EH (cell line): ENCODE data around the gene CRACR2A.

Experiments
- DNase-seq: peaks from one replicate; pipeline ENCODE4 v3.0.0-alpha.2; 2015; ENCODE audit warnings: low read depth

Gene CRACR2A

GRCh38 chr12:3622021-3622821, 130.7 kb downstream of the CRACR2A start:
- DNase-seq: no peak

- DNase-seq: no peak
Observed at GRCh38 chr12:3620856-3621255, 132.1 kb downstream of the CRACR2A start.

DNA sequence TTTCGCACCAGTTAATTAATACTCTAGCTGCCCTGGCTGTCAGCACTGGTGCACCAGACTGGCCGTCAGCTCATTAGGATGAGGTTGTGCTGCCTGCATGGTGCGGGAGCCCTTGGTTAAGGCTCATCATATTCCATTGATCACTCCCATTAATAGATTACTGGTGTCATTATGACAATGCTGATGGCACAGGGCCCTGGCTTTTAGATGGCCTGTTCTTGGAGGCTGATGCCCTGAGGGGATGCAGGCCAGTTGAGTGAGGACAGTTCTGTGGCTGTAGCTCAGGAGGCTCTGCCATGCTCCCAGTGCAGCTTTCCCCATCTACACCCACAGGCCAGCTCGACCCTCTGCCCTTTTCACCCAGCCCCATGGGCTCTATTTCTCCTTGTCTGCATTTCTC, 135.3 kb downstream of the CRACR2A start:
- DNase-seq: no peak

DNA sequence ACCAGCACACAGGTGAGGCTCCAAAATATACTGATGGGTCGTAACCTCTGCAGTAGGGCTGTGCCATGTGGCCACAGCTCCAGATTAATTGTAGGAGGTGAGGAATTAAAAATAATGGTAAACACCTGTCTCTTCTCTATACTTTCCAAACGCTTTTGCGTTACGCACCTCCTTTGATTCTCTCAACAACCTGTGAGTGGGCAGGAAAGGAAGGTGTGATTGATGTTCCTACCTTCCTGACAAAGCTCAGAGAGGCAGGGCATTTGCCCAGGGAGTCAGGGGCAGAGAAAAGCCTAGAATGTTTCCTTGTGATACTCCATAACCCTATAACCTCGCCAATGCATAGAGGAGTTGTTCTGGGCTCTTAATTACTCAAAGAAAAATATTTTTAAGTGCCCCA, 137.0 kb downstream of the CRACR2A start:
- no peak for DNase-seq

- DNase-seq: no peak
Observed at GRCh38 chr12:3614806-3615466, 138.0 kb downstream of the CRACR2A start.

DNA sequence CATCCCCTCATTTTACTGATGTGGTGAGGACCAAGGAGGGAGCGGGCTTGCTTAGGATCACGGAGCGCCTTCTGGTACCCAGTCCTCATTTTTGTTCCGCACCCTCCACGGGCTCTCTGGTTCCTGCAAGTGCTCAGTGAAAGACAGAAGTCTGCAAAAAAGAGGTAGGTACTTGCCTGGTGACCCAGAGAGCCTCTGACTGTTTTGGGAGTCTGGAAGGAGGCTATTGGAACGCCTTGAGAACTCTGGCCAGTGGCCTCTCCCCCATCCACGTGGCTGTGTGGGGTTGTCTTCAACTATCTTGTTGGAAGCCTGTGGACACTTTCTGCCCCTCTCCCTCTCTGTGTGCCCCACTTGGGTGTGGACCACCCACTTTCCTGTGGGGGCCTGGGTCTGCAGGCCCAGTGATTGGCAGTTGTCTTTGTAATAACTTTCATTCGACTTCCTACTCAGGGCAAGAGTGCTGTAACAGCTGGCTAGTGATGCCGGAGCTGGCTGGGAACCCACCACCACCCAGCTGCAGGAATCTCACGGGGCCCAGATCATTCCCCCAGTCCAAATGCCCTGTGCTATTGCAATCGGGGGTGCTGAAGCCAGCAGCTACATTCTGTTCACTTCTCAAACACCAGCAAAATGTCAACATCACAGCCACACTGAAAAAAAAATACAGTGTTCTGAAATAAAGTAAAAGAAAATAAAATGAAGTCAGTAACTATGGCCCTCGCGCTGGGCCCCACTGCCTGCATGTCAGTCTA, 139.1 kb downstream of the CRACR2A start:
- no peak for DNase-seq

GRCh38 chr12:3611860-3612703, 140.8 kb downstream of the CRACR2A start:
- no peak for DNase-seq

- DNase-seq: no peak
Observed at GRCh38 chr12:3607821-3608220, 145.1 kb downstream of the CRACR2A start.

- DNase-seq: no peak
Observed at GRCh38 chr12:3607039-3607720, 145.7 kb downstream of the CRACR2A start.

- DNase-seq: no peak
Observed at GRCh38 chr12:3606128-3606527, 146.8 kb downstream of the CRACR2A start.

GRCh38 chr12:3605692-3606091, 147.2 kb downstream of the CRACR2A start:
- DNase-seq: no peak

- peak; percentile 20 for DNase-seq
Observed at GRCh38 chr12:3604748-3605586, 147.9 kb downstream of the CRACR2A start.

GRCh38 chr12:3604286-3604685, 148.6 kb downstream of the CRACR2A start:
- no peak for DNase-seq

DNA sequence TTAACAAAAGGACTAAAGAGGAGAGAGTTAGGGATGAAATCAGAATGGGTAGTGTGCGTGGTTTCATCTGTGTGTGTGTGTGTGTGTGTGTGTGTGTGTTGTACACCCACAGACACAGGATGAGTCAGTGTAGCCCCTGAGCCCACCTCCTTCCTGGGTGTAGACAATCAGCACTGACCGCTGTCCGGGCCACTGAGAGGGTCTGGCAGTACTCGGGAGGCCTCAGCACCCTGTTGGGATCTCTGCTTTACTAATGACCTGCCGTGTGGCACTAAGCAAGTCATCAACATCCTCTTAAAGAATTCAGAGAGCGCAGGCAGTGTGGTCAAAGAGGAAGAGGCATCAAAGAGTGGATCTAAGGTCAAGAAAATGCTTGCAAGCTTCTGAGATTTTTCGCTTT, 149.3 kb downstream of the CRACR2A start:
- DNase-seq: no peak

DNA sequence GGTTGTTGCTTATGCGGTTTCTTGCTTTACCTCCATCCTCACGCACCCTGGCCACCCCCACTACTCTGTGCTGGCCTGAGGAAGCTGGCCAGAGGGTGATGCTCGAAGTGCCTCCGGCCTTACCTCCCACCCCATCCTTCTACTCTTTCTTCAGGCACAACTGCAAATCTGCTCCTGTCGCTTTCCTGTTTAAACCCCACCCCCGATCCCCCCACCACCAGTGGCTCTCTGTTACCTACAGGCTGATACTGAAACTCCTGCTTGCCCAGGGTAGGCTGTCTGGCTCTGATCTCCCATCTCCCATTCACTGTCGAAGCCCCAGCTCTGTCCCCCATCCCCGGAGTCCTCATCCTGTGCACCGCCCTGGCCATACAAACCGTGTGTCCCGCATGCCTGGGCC, 150.4 kb downstream of the CRACR2A start:
- no peak for DNase-seq

DNA sequence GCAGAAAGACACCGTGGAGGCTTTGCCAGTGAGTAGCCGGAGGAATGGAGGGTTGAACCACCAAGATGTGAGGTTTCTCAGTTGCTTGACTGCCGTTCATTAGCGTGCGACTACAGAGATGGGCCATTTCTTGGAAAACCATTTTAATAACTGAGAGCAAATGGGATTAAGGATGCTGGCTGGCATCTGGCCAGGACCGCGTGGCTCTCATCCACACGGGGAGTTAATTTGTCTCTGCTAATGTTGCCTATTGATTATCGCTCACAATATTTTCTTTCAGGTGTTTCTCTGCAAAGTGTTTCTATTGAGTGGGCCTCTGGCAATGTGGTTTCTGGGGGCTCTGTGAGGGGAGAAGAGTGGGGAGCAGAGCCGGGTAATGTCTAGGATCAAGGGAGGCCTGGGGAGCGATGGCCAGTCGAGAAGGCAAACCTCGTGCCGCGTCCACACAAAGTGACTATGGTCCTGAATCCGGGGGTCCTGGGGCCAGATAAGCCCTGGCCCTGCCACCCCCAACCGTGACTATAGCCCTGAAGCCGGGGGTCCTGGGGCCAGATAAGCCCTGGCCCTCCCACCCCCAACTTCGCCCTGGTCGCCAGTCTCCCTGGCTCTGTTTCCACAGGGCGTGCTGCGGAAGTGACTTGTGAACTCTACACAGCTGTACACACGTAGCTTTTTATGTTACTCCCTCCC, 151.3 kb downstream of the CRACR2A start:
- no peak for DNase-seq

DNA sequence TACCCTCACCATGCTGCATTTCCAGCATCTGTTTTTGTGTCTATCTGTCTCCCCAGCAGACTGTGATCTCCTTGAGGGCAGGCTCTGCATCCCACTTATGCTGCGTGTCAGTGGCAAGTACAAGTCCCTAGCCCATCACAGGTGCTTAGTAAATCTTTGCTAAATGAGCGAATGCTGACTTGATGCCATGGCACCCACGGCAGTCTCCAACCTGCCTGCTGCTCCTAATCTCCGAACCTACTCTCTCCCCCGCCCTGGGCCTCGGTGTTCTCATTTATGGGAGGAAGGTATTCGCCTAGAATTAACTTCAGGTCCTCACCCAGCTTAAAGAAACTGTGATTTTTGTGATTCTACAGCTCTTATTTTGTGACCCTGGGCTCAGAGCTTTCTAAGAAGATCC, 152.0 kb downstream of the CRACR2A start:
- DNase-seq: no peak

- no peak for DNase-seq
Observed at GRCh38 chr12:3600039-3600720, 152.7 kb downstream of the CRACR2A start.
